Thoracic aorta (tissue), 2 donors: ENCODE data around the gene DIAPH1. TPM values are rescaled to one million over a fixed set of nuclear protein-coding genes. Genes with fewer than 3 reads are reported as not detected.

Experiments
- ATAC-seq: fragments of 150-250 bp; one replicate; pipeline ENCODE4 v1.8.0; 2017; ENCODE audit warnings: low read depth; ENCODE audit not compliant: insufficient number of reproducible peaks, low FRiP score
- DNase-seq: peaks from one replicate; pipeline ENCODE4 v3.0.0-alpha.2; 2020; ENCODE audit warnings: low spot score
- H3K27ac ChIP-seq, 2 donors: fragments of 200-600 bp; sonication (generic); 1 replicate in 1 of 2; 2 replicates in 1 of 2; pipeline ENCODE4 v1.5.1; 2016; ENCODE audit warnings: mild to moderate bottlenecking in 2 of 2, moderate library complexity in 2 of 2
- H3K27me3 ChIP-seq: fragments of 200-600 bp; sonication (generic); replicated peaks from 2 replicates; pipeline ENCODE4 v1.6.0; 2016; ENCODE audit warnings: mild to moderate bottlenecking; ENCODE audit not compliant: insufficient read depth
- H3K36me3 ChIP-seq: fragments of 200-600 bp; sonication (generic); one replicate; pipeline ENCODE4 v1.5.1; 2016
- H3K4me1 ChIP-seq, 2 donors: fragments of 200-600 bp; sonication (generic); 1 replicate in 1 of 2; 2 replicates in 1 of 2; pipeline versions ENCODE4 v1.5.1 to v1.6.0; 2016; ENCODE audit warnings: low read depth in 2 of 2, mild to moderate bottlenecking in 1 of 2; ENCODE audit not compliant: control insufficient read depth in 1 of 2
- H3K4me3 ChIP-seq: fragments of 200-600 bp; sonication (generic); 2 replicates; pipeline ENCODE4 v1.5.1; 2016; ENCODE audit warnings: mild to moderate bottlenecking
- H3K9me3 ChIP-seq: fragments of 200-600 bp; sonication (generic); 2 replicates; pipeline ENCODE4 v1.5.1; 2016
- CTCF ChIP-seq: fragments of 200-600 bp; sonication (generic); IDR thresholded peaks from one replicate; pipeline ENCODE4 v1.5.1; 2019; ENCODE audit warnings: antibody characterized with exemption
- total RNA-seq, 2 donors: library from RNA; depleted of rRNA; stranded (reverse); fragments of >200 nt; gene quantifications; one replicate each; pipeline versions ENCODE4 v1.1.0 to v1.2.3, GENCODE V29; 2016

Gene DIAPH1
- total RNA-seq, 2 donors from 2014 or later, result 91.0 to 93.1 TPM

- Histone ChIP-seq H3K9me3 (no peaks in the 10 kb centered on the region), H3K27ac (peak overlapping the region; percentile 67 to 93), H3K4me3 (peak overlapping the region; percentile 63), H3K27me3 (no peaks in the 10 kb centered on the region), H3K4me1 (peaks cover 19 to 30% of the 10 kb centered on the region in 2 donors), H3K36me3 (no peaks in the 10 kb centered on the region)
- no peak for TF ChIP-seq CTCF
- no peak for DNase-seq
- no peak for ATAC-seq
These were observed 60.6 kb downstream of the DIAPH1 start for GRCh38 chr5:141558150-141558549.

DNA sequence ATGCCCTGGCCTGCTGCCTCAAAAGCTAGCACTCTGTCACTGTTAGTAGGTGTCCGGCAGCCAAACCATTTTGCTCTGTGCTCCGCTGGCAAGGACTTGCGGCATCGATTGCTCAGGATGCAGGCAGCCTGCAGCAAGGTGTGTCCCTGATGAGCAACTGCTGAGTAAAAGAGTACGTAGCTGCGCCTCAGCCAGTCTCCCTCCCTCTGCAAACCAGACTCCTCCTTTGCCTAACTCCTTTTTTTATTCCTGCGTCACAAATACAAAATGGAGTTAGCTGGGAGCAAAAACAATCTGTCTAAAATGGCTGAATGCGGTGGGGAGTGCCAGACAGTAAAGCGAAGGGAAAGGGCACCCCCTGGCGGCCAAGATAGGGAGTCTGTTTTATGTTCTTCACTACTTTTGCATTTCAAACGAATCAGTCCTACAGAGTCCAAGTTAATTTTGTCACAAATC lies 61.1 kb downstream of the DIAPH1 start:
- peak; percentile 75 for ATAC-seq
- TF ChIP-seq CTCF, result peak; percentile 75
- Histone ChIP-seq H3K4me3 (peak overlapping the region; percentile 63), H3K9me3 (no peaks in the 10 kb centered on the region), H3K36me3 (no peaks in the 10 kb centered on the region), H3K27me3 (no peaks in the 10 kb centered on the region), H3K27ac (peak overlapping the region; percentile 67 to 93), H3K4me1 (peaks cover 19 to 30% of the 10 kb centered on the region in 2 donors)
- DNase-seq, result peak; percentile 54

DNA sequence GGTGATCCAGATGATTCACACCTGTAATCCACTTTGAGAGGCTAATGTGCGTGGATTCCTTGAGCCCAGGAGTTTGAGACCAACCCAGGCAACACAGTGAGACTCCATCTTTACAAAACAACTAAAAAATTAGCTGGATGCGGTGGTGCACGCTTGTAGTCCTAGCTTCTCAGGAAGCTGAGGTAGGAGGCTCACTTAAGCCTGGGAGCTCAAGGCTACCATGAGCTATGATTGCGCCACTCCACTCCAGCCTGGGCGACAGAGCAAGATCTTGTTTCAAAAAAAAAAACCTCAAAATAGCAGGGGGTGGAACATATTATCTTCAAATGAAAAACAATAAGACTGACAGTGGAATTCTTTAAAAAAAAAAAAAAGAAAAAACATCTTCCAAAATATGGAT lies 70.9 kb downstream of the DIAPH1 start:
- no peak for TF ChIP-seq CTCF
- H3K27ac ChIP-seq, result no peak overlapping the region
- H3K4me3 ChIP-seq, result no peak overlapping the region
- ATAC-seq (no peak), DNase-seq (no peak)
- no peaks in the 10 kb centered on the region for H3K27me3 ChIP-seq
- no peaks in the 10 kb centered on the region for H3K36me3 ChIP-seq
- H3K4me1 ChIP-seq, result no peaks in the 10 kb centered on the region
- peaks cover 21% of the 10 kb centered on the region for H3K9me3 ChIP-seq

DNA sequence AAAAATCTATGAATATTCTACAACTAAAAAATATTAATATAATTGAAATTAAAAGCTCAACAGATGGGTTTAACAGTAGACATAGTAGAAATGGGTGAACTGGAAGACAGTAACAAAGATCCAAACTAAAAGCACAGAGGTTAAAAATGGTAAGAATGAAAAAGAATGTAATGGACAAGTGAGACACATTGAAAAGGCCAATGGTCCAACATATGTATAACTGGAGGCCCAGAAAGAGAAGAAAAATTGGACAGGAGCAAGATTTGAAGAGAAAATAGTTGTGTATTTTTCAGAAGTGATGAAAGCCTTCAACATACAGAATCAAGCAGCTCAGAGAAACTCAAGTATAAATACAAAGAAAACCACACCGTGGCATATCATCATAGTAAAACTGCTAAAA lies 71.3 kb downstream of the DIAPH1 start:
- ATAC-seq (no peak), DNase-seq (no peak)
- Histone ChIP-seq H3K9me3 (peaks cover 21% of the 10 kb centered on the region), H3K27me3 (no peaks in the 10 kb centered on the region), H3K27ac (no peak overlapping the region), H3K36me3 (no peaks in the 10 kb centered on the region), H3K4me3 (no peak overlapping the region), H3K4me1 (no peaks in the 10 kb centered on the region)
- TF ChIP-seq CTCF, result no peak

- Histone ChIP-seq H3K27me3 (no peaks in the 10 kb centered on the region), H3K4me1 (no peaks in the 10 kb centered on the region), H3K9me3 (peaks cover 16% of the 10 kb centered on the region), H3K36me3 (peaks cover 3% of the 10 kb centered on the region), H3K27ac (no peak overlapping the region), H3K4me3 (no peak overlapping the region)
- ATAC-seq (no peak), DNase-seq (no peak)
- no peak for TF ChIP-seq CTCF
These were observed 75.7 kb downstream of the DIAPH1 start for GRCh38 chr5:141543053-141543452.
